ENCODE measurements around the gene ADCY2. TPM values are rescaled to one million over a fixed set of nuclear protein-coding genes. Genes with fewer than 3 reads are reported as not detected.

ADCY2 gene
- polyA plus RNA-seq, 1 donor (not counting 4 experiments of a cell fraction or from before 2014, with no cell fraction given), result 0.13 TPM

- Histone ChIP-seq H4K20me1 (ENCODE audit: control insufficient read depth, extremely low read depth, insufficient read depth, low read length) (no peaks in the 10 kb centered on the region), H3K27me3 (ENCODE audit: control insufficient read depth, extremely low read depth, insufficient read depth, low read length) (no peaks in the 10 kb centered on the region), H3K9ac (ENCODE audit: control insufficient read depth, extremely low read depth, insufficient read depth, low read length) (no peak overlapping the region), H3K79me2 (ENCODE audit: control insufficient read depth, insufficient read depth, low read length) (no peaks in the 10 kb centered on the region), H2AFZ (ENCODE audit: control insufficient read depth, low read length) (no peak overlapping the region), H3K4me2 (ENCODE audit: control insufficient read depth, extremely low read depth, insufficient read depth, low read depth, low read length) (no peak overlapping the region), H3K4me3 (ENCODE audit: control insufficient read depth in 2 of 3, extremely low read depth in 1 of 3, insufficient read depth in 2 of 3, low read depth in 1 of 3, low read length in 3 of 3) (no peak overlapping the region), H3K36me3 (ENCODE audit: control insufficient read depth in 2 of 2, extremely low read depth in 1 of 2, insufficient read depth in 2 of 2, low read length in 2 of 2) (no peaks in the 10 kb centered on the region), H3K4me1 (ENCODE audit: control insufficient read depth, extremely low read depth, insufficient read depth, low read length) (peaks cover 14% of the 10 kb centered on the region), H3K9me1 (ENCODE audit: control insufficient read depth, extremely low read depth, insufficient read depth, low read length) (no peaks in the 10 kb centered on the region), H3K9me3 (ENCODE audit: control insufficient read depth, low read depth, low read length) (no peaks in the 10 kb centered on the region), H3K27ac (ENCODE audit: control insufficient read depth, insufficient read depth, low read length) (no peak overlapping the region)
- dilution Hi-C loops (cut with MboI; ENCODE audit: extremely low pct_ligation_motif_present, low sequenced_read_pairs), result no loop called here
- DNase-seq (ENCODE audit: low read depth, low spot score) (no peak), FAIRE-seq (no peak)
- TF ChIP-seq EZH2 (IDR thresholded peaks at IDR 0.05; ENCODE audit: low read length), result no peak
Measured at GRCh38 chr5:7717691-7718090, 321.8 kb downstream of the ADCY2 start.

DNA sequence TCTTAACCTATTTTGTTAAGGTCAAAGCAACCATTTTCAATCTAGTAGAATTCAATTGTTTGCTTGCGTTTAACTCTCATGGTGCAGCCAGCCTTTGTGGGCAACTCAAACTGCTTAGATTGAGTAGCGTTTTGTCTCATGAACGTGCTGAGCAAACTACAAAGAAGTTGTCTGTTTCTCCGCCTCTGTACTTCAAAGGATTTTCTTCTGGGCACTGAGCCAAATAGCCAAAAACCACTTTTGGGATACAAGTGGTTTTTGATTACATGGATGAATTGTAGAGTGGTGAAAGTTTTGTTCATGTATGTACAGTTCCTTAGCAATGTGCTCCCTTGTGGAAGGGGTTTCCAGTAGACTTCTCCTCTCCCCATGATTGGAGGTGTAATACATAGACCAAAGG lies 332.1 kb downstream of the ADCY2 start:
- no peak for TF ChIP-seq CTCF (optimal IDR thresholded peaks at IDR 0.05 in 1 of 3, IDR thresholded peaks at IDR 0.05 in 1 of 3, conservative IDR thresholded peaks at IDR 0.05 in 1 of 3; ENCODE audit: extremely low read depth in 1 of 3, insufficient read depth in 2 of 3, low read length in 3 of 3)
- TF ChIP-seq EZH2 (IDR thresholded peaks at IDR 0.05; ENCODE audit: low read length), result no peak
- Histone ChIP-seq H3K27me3 (ENCODE audit: control insufficient read depth, extremely low read depth, insufficient read depth, low read length) (peaks cover 4% of the 10 kb centered on the region), H3K27ac (ENCODE audit: control insufficient read depth, insufficient read depth, low read length) (no peak overlapping the region), H3K9ac (ENCODE audit: control insufficient read depth, extremely low read depth, insufficient read depth, low read length) (no peak overlapping the region), H4K20me1 (ENCODE audit: control insufficient read depth, extremely low read depth, insufficient read depth, low read length) (no peaks in the 10 kb centered on the region), H3K79me2 (ENCODE audit: control insufficient read depth, insufficient read depth, low read length) (no peaks in the 10 kb centered on the region), H2AFZ (ENCODE audit: control insufficient read depth, low read length) (no peak overlapping the region), H3K4me3 (ENCODE audit: control insufficient read depth in 2 of 3, extremely low read depth in 1 of 3, insufficient read depth in 2 of 3, low read depth in 1 of 3, low read length in 3 of 3) (no peak overlapping the region), H3K36me3 (ENCODE audit: control insufficient read depth in 2 of 2, extremely low read depth in 1 of 2, insufficient read depth in 2 of 2, low read length in 2 of 2) (no peaks in the 10 kb centered on the region), H3K9me3 (ENCODE audit: control insufficient read depth, low read depth, low read length) (no peaks in the 10 kb centered on the region), H3K4me1 (ENCODE audit: control insufficient read depth, extremely low read depth, insufficient read depth, low read length) (no peaks in the 10 kb centered on the region), H3K4me2 (ENCODE audit: control insufficient read depth, extremely low read depth, insufficient read depth, low read depth, low read length) (no peak overlapping the region), H3K9me1 (ENCODE audit: control insufficient read depth, extremely low read depth, insufficient read depth, low read length) (no peaks in the 10 kb centered on the region)
- DNase-seq (ENCODE audit: low read depth, low spot score), result no peak
- FAIRE-seq, result no peak
- dilution Hi-C loops (cut with MboI; ENCODE audit: extremely low pct_ligation_motif_present, low sequenced_read_pairs), result no loop called here

GRCh38 chr5:7741415-7742065 lies 345.6 kb downstream of the ADCY2 start:
- H3K27me3 ChIP-seq (ENCODE audit: control insufficient read depth, extremely low read depth, insufficient read depth, low read length), result peaks cover 5% of the 10 kb centered on the region
- no peak overlapping the region for H3K9ac ChIP-seq (ENCODE audit: control insufficient read depth, extremely low read depth, insufficient read depth, low read length)
- no peak overlapping the region for H3K27ac ChIP-seq (ENCODE audit: control insufficient read depth, insufficient read depth, low read length)
- DNase-seq (ENCODE audit: low read depth, low spot score), result no peak
- H3K79me2 ChIP-seq (ENCODE audit: control insufficient read depth, insufficient read depth, low read length), result no peaks in the 10 kb centered on the region
- no peaks in the 10 kb centered on the region for H3K9me1 ChIP-seq (ENCODE audit: control insufficient read depth, extremely low read depth, insufficient read depth, low read length)
- peaks cover 4% of the 10 kb centered on the region for H3K4me1 ChIP-seq (ENCODE audit: control insufficient read depth, extremely low read depth, insufficient read depth, low read length)
- FAIRE-seq, result no peak
- TF ChIP-seq CTCF (optimal IDR thresholded peaks at IDR 0.05 in 1 of 3, IDR thresholded peaks at IDR 0.05 in 1 of 3, conservative IDR thresholded peaks at IDR 0.05 in 1 of 3; ENCODE audit: extremely low read depth in 1 of 3, insufficient read depth in 2 of 3, low read length in 3 of 3) (no peak), EZH2 (IDR thresholded peaks at IDR 0.05; ENCODE audit: low read length) (no peak)
- H4K20me1 ChIP-seq (ENCODE audit: control insufficient read depth, extremely low read depth, insufficient read depth, low read length), result no peaks in the 10 kb centered on the region
- no peak overlapping the region for H3K4me2 ChIP-seq (ENCODE audit: control insufficient read depth, extremely low read depth, insufficient read depth, low read depth, low read length)
- no peaks in the 10 kb centered on the region for H3K36me3 ChIP-seq (ENCODE audit: control insufficient read depth in 2 of 2, extremely low read depth in 1 of 2, insufficient read depth in 2 of 2, low read length in 2 of 2)
- H3K9me3 ChIP-seq (ENCODE audit: control insufficient read depth, low read depth, low read length), result no peaks in the 10 kb centered on the region
- dilution Hi-C loops (cut with MboI; ENCODE audit: extremely low pct_ligation_motif_present, low sequenced_read_pairs), result no loop called here
- no peak overlapping the region for H2AFZ ChIP-seq (ENCODE audit: control insufficient read depth, low read length)
- no peak overlapping the region for H3K4me3 ChIP-seq (ENCODE audit: control insufficient read depth in 2 of 3, extremely low read depth in 1 of 3, insufficient read depth in 2 of 3, low read depth in 1 of 3, low read length in 3 of 3)

All from keratinocyte (primary cell).